Measurements from ENCODE around the gene CYP4F2. TPM values are rescaled to one million over a fixed set of nuclear protein-coding genes. Genes with fewer than 3 reads are reported as not detected.
A peak's percentile ranks its signal among the peaks of the same experiment; 100 is the strongest.

The CYP4F2 gene
- total and polyA plus RNA-seq, 9 of the 15 experiments (the other 6 are each of a cell fraction or from before 2014, with no cell fraction given) = 0.10 to 0.56 (median 0.32) TPM; not detected in 2

- no peak for TF ChIP-seq WHSC1 (IDR thresholded peaks at IDR 0.05; ENCODE audit: low read length)
- TF ChIP-seq ASH1L (IDR thresholded peaks at IDR 0.05; ENCODE audit: borderline replicate concordance, low read depth, partially characterized antibody) = no peak
- TF ChIP-seq RBM34 (IDR thresholded peaks at IDR 0.05; ENCODE audit: borderline replicate concordance, insufficient read depth, low read length) = no peak
- no peak for TF ChIP-seq FOXJ3 (CRISPR knock-in tag; IDR thresholded peaks at IDR 0.05)
Observed at GRCh38 chr19:15869109-15869555, 28.7 kb downstream of the CYP4F2 start (continued).

- H3K9me3 ChIP-seq (replicated peaks; ENCODE audit: control insufficient read depth, insufficient read depth, low read depth, low read length) = no peaks in the 10 kb centered on the region
- H3K9me1 ChIP-seq (ENCODE audit: control insufficient read depth, insufficient read depth, low read length) = no peaks in the 10 kb centered on the region
- H3K4me1 ChIP-seq (replicated peaks in 1 of 2; ENCODE audit: control insufficient read depth in 2 of 2, insufficient read depth in 2 of 2, low read length in 2 of 2) = peaks cover 13 to 25% of the 10 kb centered on the region in 2 experiments
- CTCF ChIA-PET (ENCODE audit: low intra/inter-chr PET ratio) = no interaction called here
- ATAC-seq (no peak), DNase-seq (ENCODE audit: extremely low read depth in 1 of 4, low spot score in 3 of 4) (no peak), FAIRE-seq (no peak)
- no TSS peak for BruUV-seq (replicated peaks)
- H3K4me2 ChIP-seq (ENCODE audit: insufficient read depth, low read length) = no peak overlapping the region
- no peak overlapping the region for H3K27ac ChIP-seq (ENCODE audit: extremely low read depth, low read depth, low read length)
- no peak overlapping the region for H3K4me3 ChIP-seq
- POLR2A ChIA-PET = interaction anchor here (0.6 to 0.7 kb wide), 2 partner anchors 657 to 1072 kb away, joined by 3 read pairs; no protein-coding TSS in a partner anchor
- in situ Hi-C loops (cut with MboI) = no loop called here
- TF ChIP-seq, protein P1, sequence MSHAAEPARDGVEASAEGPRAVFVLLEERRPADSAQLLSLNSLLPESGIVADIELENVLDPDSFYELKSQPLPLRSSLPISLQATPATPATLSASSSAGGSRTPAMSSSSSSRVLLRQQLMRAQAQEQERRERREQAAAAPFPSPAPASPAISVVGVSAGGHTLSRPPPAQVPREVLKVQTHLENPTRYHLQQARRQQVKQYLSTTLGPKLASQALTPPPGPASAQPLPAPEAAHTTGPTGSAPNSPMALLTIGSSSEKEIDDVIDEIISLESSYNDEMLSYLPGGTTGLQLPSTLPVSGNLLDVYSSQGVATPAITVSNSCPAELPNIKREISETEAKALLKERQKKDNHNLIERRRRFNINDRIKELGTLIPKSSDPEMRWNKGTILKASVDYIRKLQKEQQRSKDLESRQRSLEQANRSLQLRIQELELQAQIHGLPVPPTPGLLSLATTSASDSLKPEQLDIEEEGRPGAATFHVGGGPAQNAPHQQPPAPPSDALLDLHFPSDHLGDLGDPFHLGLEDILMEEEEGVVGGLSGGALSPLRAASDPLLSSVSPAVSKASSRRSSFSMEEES (CRISPR knock-in tag; IDR thresholded peaks at IDR 0.05) = no peak
- TF ChIP-seq, protein P2, sequence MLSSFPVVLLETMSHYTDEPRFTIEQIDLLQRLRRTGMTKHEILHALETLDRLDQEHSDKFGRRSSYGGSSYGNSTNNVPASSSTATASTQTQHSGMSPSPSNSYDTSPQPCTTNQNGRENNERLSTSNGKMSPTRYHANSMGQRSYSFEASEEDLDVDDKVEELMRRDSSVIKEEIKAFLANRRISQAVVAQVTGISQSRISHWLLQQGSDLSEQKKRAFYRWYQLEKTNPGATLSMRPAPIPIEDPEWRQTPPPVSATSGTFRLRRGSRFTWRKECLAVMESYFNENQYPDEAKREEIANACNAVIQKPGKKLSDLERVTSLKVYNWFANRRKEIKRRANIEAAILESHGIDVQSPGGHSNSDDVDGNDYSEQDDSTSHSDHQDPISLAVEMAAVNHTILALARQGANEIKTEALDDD (IDR thresholded peaks at IDR 0.05) = peak; percentile 20; the same call in 1 of the 2 replicates
- H4K20me1 ChIP-seq (replicated peaks; ENCODE audit: control insufficient read depth, insufficient read depth, low read length) = no peaks in the 10 kb centered on the region
- no peaks in the 10 kb centered on the region for H3K79me2 ChIP-seq (ENCODE audit: control insufficient read depth, insufficient read depth, low read length)
- no peak overlapping the region for H3K9ac ChIP-seq (ENCODE audit: insufficient read depth in 1 of 2, low read depth in 2 of 2, low read length in 2 of 2)
- no peaks in the 10 kb centered on the region for H3K36me3 ChIP-seq (ENCODE audit: control insufficient read depth, insufficient read depth, low read length)
- intact Hi-C loops (cut with micrococcal nuclease) = loop anchor here (10.0 kb wide), 1 partner anchor 232 kb away; no protein-coding TSS in a partner anchor
- peaks cover 0 to 6% of the 10 kb centered on the region in 2 experiments; a peak in 1 of 5 replicates for H3K27me3 ChIP-seq (ENCODE audit: control insufficient read depth in 2 of 2, insufficient read depth in 2 of 2, low read length in 2 of 2)
- WGBS (ENCODE audit: insufficient coverage, low coverage, missing lambda C conversion rate) = 7% methylated on average over 5 of the region's 5 CpGs
- no peak overlapping the region; the same call in 1 of the 2 replicates for H2AFZ ChIP-seq (ENCODE audit: low read depth, low read length)
Observed at GRCh38 chr19:15866636-15867035, 31.2 kb downstream of the CYP4F2 start.

Data from K562 (cell line).